CD4-positive, alpha-beta T cell treated with Interleukin-1 beta for 1 hour (primary cell): ENCODE results near the gene NID2.
A peak's percentile ranks its signal among the peaks of the same experiment; 100 is the strongest.

Experiments
- DNase-seq, 2 donors: peaks; one replicate each; pipeline ENCODE4 v3.0.0-alpha.2; 2020 to 2022

The NID2 gene

GRCh38 chr14:51999084-51999483 lies 69.8 kb downstream of the NID2 start:
- no peak for DNase-seq

DNA sequence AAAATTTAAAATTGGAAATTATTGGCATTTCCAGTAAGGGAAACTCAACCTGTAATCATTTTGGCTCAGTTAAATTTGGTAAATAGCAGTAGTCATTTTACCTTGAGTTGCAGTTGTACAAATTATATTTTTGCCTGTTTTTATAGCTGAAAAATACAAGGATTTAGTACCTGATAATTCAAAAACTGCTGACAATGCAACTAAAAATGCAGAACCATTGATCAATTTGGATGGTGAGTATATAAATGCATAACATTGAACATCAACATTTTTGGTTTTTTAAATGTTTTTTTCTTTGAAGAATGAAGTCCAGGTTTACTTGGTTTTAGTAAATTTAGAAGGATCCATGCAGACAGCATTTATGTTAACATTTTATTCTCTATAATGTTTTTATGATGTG lies 70.5 kb downstream of the NID2 start:
- no peak for DNase-seq

DNA sequence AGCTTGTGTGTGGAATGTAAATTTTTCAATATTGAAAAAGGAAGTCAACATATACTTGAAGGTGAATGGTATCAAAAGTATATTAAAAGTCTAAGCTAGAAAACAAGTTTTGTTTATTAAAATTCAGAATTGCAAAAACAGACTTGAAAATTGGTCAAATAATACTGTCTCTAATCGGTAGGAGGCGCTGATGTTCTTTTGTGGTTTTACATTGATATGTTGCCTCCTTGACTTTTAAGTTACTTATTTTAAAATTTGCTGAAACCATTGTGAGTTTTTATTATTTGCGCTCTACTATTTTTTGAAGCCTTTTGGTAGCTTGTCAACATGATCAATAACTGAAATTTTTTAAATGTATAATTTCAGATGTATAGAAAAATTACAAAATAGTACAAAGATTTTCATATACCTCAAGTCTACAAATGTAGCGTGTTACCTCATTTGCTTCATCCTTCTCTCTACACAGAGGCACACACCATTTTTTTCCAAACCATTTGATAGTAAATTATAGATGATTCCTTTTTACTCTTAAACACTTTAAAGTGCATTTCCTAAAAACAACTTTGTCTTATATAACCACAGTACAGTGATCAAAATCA lies 72.6 kb downstream of the NID2 start:
- DNase-seq = peak in 1 of 2 donors; percentile 66

GRCh38 chr14:51993285-51993920 lies 75.5 kb downstream of the NID2 start:
- no peak for DNase-seq

DNA sequence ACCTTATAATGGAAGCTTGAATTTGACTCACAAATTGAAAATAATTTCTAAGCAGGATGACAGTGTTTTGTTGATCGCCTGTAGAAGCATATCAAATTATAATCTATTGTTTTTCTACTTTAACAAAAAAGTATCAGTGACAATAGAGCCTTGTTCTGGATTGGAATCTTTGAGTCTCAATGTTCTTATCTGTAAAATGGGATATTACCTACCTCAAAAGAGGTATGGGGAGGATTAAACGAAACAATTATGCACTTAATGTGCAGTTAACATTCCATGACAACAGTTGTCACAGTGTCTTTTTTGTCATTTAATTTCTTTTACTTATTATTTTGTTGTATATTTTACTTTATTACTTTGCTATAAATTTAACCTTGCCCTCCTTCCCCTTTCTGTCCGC lies 78.4 kb downstream of the NID2 start:
- no peak for DNase-seq

DNA sequence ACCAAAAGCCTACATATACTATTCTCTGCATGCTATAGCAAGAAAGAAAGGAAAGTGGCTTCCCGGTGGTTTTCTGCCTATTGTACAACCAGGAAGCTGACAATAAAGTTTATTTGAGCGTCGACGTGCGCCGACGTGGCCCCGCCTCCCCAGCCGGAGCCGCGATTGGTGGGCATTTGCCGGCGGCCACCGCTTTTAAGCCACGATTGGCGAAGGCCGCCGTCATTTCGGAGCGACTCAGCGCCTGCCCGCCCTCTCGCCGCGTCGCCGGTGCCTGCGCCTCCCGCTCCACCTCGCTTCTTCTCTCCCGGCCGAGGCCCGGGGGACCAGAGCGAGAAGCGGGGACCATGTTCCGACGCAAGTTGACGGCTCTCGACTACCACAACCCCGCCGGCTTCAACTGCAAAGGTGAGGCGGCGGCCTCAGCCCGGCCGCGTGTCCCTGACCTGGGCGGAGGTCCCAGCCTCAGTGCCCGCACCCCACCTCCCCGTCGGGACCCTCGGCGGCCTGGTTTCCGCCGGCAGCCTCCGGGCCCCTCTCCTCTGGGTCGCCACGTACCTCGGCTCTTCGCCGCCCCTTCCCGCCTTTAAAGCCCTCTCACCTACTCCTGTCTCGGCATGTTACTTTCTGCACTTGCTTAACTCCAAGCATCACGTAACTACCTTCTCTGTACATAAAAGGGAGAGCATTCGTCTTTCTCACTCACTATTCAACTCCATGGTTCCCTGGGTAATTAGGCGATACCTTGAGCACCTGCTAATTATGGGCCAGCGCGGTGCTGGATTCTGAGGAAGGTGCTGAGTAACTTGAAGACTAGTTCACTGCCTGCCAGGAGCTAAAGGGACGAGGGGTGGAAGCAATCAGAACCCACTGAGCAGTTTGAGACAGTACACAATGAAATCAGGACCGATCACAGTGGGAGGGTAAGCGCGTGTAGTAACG lies 79.3 kb downstream of the NID2 start, which contains the start of gene RTRAF:
RTRAF (plus strand) TSS at position 254 of the 942 bp plus-strand sequence; CDS start at position 348, 94 bp downstream.
- peak; percentile 91 to 92 for DNase-seq

- no peak for DNase-seq
Measured at GRCh38 chr14:51988221-51988620, 80.6 kb downstream of the NID2 start.

- no peak for DNase-seq
Measured at GRCh38 chr14:51981218-51981854, 87.5 kb downstream of the NID2 start.

- DNase-seq = peak; percentile 77 to 82
Measured at GRCh38 chr14:51979088-51979709, 89.7 kb downstream of the NID2 start.

GRCh38 chr14:51978681-51979085 lies 90.2 kb downstream of the NID2 start:
- no peak for DNase-seq

GRCh38 chr14:51977075-51977474 lies 91.8 kb downstream of the NID2 start:
- no peak for DNase-seq

GRCh38 chr14:51972566-51972965 lies 96.3 kb downstream of the NID2 start:
- no peak for DNase-seq

DNA sequence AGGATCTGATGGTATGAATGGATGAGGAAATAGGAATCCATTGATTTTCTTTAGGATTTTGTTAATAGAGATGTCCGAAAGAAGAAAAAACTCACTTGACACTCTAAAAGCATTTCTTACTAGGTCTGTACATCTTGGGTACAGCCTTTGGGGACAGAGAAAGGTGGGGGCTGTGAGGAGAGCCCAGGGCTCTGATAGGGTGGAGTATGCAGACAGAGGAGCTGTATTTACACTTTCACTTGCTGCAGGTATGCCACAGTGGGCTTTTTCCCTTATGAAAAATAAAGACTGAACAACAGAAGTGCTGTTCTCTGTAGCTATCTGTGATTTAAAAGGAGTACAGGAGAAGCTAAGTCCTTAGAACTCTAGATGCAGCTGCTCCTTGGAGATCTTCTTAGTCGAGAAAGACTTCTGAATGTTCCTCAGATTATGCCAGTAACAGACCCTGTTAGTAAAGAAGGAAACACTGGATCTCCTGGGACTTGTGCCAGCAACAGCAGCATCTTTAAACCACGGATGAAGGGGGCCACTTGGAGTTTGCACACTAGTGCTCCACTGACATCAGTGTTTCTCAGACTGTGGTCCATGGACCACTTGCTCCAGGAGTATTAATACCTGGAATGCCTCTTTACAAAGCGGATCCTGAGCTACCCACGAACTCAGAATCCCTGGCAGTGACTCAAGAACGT lies 98.9 kb downstream of the NID2 start:
- DNase-seq = no peak

GRCh38 chr14:51967521-51967920 lies 101.3 kb downstream of the NID2 start:
- no peak for DNase-seq

DNA sequence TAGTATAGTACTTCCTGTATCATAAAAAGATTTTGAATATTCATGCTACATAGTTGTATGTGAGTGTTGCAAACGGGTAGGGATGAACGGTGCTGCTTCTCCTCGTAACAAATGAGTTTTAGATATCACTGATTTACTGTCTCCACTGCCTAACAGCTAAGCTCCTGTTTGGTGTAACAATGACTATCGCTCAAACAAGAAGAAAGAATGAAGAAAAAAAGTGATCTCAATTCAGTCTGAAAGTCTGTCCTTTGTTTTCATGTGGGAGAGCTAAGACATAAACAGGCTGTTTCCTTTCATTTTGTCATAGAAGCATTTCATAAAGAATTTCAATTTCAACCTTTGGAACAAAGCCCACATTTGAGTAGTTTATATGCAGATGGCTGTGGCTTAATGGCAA lies 105.6 kb downstream of the NID2 start:
- no peak for DNase-seq

GRCh38 chr14:51962711-51963110 lies 106.1 kb downstream of the NID2 start:
- no peak for DNase-seq

- DNase-seq = no peak
Measured at GRCh38 chr14:51960866-51961265, 108.0 kb downstream of the NID2 start.

DNA sequence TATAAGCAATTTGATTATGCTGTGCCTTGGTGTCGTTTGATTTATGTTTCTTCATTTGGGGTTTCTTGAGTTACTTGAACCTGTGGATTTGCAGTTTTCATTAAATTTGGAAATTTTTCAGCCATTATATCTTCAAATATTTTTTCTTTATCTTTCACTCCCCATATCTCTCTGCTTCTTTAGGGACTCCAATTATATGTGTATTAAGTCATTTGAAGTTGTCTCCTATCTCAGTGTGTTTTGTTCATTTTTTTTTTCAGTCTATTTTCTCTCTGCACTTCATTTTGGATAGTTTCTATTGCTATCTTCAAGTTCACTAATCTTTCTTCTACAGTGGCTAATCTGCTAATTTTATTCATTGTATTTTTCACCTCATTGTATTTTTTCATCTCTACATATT lies 108.9 kb downstream of the NID2 start:
- no peak for DNase-seq

DNA sequence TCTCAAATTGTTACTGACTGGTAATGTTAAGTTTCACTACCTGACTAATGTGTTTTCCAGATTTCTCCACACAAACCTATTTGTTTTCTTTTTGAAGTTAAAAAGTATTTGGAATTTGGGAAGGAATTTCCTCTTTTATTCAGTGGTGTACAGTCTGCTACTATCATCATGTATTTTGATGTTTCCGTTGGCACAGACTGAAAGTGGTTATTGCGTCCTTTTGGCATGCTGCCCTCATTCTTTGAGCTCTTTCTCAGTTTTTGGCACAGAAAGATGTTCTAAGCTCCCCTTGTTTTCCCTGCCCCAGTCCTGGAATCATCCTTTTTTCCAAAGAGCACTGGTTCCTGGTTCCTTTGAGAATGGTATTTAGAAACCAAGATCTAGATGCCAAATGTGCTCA lies 110.9 kb downstream of the NID2 start:
- DNase-seq = no peak
